ACHN (cell line): ENCODE measurements around the gene FARP2.

Experiments
- DNase-seq: peaks from one replicate; pipeline ENCODE4 v3.0.0-alpha.2; 2015
- in situ Hi-C: cut with HindIII; loops from 2 replicates; pipeline ENCODE4 v1.10.0; 2017; ENCODE audit warnings: low sequenced_read_pairs, low pct_ligation_motif_present, low pct_unique_long_range_greater_than_20kb

Gene FARP2

DNA sequence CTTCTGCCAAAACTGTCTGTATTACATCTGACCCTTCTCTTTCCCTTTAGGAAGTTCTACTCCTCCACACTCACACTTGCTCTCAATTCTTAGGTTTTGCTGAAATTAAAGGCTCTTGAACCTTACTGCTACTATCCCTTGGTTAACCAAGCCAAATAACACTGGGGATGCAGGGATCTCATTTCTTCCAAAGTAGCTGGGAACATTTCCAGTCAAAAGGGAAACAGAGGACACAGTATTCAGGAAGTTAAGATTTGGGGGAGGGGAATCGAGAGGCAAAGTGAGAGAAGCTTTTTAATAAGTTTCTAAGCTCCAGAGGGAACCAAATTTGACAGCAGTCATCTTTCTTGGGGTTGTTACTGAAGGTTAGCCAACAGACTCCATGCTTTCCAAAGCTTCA lies 34.2 kb upstream of the FARP2 start:
- DNase-seq, result no peak
- in situ Hi-C loops, result no loop called here

DNA sequence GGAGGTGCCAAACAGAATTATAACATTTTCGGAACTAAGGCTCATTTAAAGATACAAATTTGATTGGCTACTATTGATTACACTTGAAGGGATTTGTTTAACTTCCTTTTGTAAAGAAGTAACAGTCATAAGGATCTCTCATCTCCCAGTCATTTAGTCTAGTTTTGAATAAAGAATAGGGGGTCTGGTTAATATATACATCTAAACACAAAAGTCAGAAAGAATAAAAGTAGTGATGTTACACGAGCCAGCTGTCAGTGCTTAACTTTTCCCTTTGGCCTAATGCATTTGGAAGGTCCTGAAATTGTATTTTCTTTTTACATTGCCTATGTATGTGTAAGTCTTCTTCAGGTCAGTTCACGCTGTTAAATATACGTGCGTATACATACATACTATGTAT lies 32.3 kb upstream of the FARP2 start:
- no peak for DNase-seq
- in situ Hi-C loops, result no loop called here

DNA sequence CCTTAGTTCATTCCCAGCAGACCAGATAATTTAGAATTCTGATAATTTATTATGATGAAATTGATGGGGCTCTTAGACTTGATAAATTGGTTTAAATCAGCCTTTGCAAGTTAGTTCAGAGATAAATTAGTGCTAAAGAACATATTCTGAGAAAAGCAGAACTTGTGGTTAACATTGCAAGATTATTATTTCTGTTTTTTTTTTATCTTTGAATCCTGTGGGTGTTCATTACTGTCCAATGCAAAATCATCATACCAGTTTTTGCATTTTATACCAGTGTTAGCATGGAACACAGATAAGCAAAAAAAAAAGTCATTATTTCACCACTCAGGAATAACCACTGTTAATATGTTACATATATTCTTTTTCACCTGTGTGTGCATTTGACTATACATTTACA lies 31.3 kb upstream of the FARP2 start:
- no peak for DNase-seq
- in situ Hi-C loops, result no loop called here

DNA sequence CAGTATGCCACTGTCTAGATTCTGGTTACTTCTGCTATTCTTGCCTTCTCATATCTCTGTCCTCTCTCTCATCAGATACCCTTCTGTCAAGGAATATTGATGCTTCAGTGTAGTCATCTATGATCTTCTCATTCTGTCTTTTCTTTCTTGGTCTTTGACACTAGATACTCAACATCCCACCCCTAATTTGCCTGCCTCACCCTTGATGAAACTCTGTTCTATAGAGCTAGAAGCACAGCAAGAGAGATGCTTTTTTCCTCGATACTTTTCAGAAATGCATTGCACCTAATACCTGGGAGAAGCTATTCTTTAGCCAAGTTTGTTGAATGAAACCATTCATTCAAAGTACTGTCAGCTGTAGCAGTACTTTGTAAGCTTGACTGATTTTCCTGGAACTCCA lies 30.8 kb upstream of the FARP2 start:
- in situ Hi-C loops, result no loop called here
- DNase-seq, result no peak

DNA sequence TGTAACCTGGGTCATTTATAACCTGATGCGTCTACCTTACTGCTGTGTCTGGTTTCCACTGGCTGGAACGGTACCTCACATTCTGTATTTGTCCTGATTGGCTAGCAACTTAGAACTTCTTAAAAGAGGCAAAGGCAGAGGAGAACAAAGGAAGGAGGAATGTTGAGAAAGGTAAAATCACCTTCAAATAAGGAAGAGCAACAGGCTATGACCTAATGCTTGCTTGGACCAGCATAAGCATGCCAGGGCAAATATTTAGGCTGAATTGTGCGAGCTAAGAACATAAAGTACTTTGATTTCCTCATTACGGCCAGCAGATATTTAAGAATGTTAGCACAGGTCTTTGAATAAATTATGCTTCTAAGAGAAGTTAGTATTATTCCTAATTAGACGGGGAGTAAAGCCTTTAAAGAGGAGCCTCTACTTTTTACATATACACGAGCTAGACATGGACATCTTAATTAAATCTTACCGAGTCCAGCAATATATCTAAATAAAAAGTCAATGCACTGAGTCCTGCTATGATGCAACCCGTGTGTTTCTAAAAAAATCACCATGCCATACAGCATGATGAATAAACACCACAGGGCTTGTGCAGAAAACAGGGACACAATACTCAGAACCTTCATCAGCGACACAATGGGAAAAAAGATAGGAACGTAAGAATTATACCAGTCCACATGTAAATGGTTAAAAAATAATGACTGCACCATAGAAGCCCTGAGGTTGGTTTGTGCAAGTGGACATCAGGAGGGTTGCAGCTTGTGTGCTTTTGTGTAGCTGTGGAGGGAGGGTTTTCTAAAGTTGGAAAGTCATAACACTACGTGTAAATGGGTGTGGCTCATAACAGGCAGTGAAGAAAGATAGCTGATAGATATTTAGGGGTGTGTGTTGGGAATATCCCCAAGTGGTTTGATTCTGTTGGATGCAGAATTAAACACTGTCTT lies 26.1 kb upstream of the FARP2 start:
- no peak for DNase-seq
- in situ Hi-C loops, result no loop called here

DNA sequence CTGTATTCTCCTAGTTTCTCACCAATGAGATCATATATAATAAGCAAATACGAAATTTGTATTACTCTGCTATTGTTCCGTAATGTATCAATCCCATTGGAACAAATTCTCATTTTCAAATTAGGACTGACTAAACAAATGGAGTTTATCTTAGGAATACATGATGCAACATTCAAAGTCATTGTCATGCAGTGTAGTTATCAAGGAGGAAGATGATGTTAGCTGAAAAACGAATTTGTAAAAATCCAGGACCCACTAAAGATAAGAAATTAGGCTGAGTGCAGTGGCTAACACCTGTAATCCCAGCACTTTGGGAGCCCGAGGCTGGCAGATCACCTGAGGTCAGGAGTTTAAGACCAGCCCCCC lies 25.5 kb upstream of the FARP2 start:
- in situ Hi-C loops, result no loop called here
- DNase-seq, result no peak

DNA sequence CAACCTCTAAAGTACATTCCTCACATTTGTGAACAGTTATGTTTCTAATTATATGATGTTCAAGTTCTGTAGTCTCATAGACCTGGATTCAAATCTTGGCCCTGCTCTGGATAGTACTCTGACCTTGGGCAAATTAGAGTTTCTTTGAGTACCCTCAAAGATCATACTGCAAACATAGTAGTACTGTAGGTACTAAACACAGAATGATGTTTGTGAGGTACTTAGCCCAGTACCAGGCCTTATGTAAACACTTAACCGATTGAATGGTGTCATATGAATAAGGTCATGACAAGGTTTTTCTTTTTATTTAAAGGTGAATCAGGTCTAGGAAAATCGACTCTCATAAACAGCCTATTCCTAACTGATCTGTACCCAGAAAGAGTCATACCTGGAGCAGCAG lies 21.3 kb upstream of the FARP2 start:
- in situ Hi-C loops, result no loop called here
- DNase-seq, result no peak

DNA sequence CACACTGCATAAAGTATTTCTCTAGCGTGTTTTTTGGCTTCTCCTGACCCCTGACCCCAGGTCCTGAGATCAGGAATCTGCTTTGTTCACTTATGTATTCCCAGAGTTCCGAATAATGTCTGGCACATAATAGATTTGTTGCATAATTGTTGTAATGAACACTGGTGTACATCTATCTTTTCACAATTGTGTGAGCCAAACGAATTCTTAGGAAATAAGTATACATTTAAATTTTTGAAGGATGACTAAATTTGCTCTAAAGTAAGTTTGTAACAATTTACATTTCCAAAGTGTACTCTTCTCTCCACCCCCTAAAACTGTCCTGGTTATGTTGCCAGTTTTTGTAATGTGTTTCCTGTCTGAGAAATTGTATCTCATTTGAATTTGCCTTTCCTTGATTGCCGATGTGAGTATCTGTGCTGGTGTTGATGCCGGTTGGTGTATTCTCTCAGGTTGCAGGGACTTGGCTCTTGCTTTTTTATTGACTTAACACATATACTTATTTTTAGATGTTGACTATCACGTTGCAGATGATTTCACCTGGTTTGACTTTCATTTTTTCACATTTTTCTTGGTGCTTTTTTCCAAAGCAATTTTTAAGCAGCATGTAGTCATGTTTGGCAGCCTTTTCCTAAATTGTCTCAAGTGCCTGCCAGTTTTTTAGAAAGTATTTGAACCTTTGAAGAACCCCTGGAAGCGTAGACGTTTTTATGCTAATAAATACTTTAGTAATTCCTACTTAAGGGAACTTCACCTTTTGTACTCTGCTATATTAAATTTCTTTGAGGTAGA lies 16.1 kb upstream of the FARP2 start:
- in situ Hi-C loops, result no loop called here
- DNase-seq, result no peak

DNA sequence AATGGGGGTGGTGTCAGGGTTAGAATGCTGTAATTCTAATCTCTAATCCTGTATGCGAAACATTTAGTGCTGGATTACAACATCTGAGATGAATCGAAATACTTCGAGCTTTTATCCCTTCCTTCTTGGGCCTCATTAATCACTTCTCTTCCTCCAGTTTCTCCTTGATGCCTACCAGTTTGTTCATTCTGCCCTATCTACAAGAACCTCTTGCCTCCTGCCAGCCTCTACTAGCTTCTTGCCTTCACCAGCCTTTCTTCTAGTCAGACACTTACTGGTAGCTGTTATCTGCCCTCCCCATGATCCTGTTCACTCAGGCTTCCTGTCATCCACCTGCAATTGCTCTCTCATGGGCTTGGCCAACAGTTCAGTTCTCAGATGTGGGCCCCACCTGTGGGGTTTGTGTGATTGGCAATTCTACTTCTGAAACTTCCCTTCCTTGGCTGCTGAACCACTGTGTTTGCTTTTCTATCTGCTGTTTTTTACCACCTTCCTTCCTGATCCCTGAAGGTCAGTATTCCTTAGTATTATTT lies 15.4 kb upstream of the FARP2 start:
- in situ Hi-C loops, result no loop called here
- DNase-seq, result no peak

DNA sequence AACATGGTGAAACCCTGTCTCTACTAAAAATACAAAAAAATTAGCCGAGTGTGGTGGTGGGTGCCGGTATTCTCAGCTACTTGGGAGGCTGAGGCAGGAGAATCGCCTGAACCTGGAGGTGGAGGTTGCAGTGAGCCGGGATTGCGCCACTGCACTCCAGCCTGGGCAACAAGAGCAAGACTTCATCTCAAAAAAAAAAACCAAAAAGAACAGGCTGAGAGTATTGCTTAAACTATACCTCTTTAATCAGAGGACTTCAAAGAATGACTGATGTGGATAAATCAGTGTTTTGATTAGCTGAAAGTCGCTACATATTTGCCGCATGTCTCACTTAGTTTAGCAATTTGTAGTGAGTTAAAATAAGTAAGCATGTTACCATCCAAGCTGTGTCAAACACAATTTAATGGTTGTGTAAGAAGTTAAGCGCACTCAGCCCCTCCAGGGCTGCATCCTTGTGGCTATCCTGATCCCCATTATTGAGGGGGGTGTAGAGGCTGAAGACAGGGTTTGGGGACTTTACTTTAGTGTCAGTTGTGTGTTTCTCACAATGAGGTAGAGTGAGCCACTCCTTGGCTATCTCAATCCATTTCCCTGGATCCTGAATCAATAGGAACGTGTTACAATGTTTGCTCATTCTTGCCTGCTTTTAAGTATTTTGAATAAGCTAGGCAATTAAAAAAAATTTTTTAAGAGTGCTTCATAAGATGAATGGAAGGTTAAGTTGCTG lies 11.0 kb upstream of the FARP2 start:
- in situ Hi-C loops, result no loop called here

DNA sequence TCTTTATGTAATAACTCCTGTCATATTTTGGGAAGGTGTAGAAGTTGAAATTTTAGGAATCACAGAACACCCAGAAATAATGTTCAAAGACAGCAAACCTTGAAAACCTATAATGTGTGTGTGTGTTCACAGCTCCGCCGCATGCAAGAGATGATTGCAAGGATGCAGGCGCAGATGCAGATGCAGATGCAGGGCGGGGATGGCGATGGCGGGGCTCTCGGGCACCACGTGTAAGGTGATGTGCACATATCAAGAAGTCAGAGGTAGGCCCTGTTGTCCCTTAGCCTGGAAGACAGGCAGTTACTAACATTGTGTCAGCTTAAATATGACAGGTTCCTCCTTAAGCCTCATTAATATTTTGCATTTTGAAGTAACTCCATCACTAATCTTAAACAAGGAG lies 6.1 kb upstream of the FARP2 start:
- no peak for DNase-seq
- in situ Hi-C loops, result no loop called here

More for the DNA sequence above, 11.0 kb upstream of the FARP2 start:
- no peak for DNase-seq

DNA sequence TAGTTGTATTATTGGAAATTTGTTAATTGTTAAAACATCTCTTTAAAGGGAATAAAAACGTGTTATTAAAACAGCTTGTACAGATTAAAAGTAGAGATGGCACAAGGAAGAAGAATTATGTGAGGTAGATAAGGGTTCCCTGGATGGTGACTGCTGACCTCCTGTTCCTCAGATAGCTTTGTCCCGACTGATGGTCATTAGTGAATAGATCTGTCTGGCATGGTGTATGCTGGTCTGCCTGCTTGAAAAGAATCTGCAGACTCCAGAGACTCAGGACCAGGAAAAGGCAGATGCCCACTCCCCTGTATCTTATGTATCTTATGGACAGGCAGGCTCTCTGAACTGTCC lies 5.6 kb upstream of the FARP2 start:
- DNase-seq, result no peak

DNA sequence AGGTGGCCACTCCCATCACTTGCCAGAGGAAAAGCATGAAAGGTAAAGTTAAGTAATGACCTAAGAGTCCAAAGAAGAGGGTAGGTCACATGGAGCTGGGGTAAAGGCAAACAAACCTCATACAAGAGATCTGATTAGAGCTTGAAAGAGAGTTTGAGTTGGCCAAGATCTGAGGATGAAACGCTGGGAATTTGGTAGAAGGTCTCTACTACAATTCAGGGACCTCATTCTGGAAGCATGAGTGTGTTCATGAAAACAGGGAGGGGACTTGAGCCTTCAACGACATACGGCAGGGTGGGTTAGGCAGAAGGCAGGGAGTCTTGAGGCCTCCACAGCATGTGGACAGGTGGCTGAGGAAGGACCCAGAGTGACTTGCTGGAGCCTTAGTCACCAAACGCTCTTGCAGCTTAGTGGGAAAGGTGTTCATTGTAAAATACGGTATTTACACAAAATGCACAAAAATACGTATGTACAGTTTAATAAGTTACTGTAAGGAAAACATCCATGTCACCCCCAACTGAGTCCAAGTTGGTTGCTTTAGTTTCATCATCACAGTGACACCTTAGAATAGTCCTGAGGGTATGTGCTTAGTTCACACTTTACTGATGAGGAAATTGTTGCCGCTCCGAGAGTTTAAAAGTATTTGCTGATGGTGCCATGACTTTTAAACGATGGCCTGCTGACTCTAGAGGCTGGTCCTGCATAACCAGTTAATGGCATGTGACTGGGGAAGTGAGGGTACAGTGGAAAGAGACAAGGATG lies 5.0 kb upstream of the FARP2 start:
- peak; percentile 52 for DNase-seq
- in situ Hi-C loops, result no loop called here

More for the DNA sequence above, 5.6 kb upstream of the FARP2 start:
- in situ Hi-C loops, result no loop called here

DNA sequence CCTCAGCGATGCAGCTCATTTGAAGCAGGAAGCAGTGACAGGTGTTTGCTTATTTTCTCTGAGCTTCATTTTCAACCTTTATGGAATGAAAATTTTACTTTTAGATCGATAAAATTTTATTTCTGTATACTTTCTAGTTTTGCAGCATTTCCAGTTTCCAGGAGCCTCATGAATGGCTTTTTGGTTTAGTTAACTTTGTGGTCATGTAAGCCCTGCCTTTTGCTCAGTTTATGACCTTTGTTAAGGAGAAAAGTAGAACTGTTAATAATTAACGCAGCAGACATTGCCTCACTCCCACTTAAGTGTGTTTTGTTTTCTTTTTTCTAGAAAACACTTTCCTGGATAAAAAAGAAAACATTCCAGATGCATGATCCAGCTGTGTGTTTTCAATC lies 4.4 kb upstream of the FARP2 start:
- DNase-seq, result peak; percentile 80
- in situ Hi-C loops, result no loop called here

DNA sequence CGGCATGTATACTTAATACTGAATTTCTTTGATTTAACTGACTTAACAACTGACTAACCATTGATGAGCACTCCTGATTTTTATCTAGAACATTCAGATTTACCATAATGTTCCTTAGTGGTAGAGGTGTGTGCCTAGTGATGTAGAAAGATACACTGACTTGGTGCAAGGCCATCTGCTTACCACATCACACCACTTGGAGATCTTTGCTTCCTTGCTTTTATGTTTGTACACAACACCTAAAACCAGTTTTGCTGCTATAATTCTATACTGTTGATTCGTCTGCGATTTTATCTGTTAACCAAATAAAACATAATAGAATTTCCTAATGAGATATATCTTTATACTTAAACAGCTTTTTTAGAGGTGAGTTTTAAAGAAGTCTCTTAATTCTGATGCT lies 3.9 kb upstream of the FARP2 start:
- DNase-seq, result no peak
- in situ Hi-C loops, result no loop called here

DNA sequence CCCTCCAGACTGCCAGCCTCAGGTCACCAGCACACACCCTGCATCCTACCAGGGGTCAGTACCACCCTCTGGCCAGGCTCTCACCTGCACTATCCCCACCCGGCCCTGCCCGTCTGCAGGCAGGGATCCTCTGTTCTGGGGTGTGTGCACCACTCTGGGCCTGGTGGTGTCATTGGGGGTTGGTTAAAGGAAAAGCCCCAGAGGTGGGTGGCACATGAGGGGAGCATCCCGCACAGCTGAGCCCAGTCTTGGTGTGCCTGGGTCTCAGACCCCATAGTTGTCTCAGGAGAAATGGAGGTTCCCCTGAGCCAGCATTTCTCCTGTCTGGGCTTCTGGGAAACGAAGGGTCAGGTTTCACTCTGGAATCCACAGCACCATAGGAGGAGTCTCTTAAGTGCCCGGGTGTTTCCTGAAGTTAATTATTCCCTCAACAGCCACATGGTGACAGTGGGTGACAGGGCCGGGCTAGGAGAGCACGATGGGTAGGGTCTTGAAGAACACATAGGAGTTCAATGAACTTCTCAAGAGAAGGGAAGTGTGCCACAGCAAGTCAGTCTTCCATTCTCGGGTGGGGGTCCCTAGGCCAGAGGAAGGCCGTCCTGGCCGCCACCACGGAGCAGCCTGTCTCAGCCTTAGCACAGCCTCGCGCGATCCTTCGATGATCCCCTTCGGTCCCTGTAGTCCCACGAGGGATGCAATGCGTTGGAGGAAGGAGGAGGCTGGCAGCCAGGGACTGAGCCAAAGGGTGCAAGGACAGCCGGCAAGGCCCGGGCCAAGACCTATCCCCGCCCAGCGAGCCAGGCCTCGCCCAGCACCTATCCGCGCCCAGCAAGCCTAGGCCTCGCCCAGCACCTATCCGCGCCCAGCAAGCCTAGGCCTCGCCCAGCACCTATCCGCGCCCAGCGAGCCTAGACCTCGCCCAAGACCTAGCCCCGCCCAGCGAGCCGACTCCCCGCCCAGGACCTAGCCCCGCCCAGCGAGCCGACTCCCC lies 1.1 kb upstream of the FARP2 start:
- peak; percentile 87 for DNase-seq
- in situ Hi-C loops, result no loop called here

DNA sequence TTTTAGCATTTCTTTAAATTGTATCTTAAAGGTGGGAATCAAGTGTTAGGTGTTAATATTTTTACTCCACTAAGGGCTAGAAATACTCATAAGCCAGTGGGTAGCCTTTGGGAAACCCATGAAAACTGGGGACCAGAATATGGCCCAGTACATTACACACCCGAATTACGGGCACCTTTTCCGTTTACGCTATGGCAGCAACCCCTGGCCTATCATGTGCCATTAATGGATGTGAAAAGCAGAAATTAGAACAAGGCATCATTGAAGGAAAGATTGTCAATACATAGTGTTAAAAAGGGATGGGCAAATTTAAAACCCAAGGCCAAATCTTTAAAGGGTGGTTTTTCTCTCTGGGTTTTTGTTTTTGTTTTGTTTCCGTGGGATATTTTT lies 781 bp downstream of the FARP2 start:
- peak; percentile 25 for DNase-seq
- in situ Hi-C loops, result no loop called here
